GM12892 (cell line): Measurements from ENCODE around the gene OR8G1.

Experiments
- POLR2A ChIP-seq: IDR thresholded peaks from 2 replicates; pipeline ENCODE4 v1.6.1; 2011; ENCODE audit warnings: low read depth, low read length, control low read depth
- POLR2AphosphoS5 ChIP-seq: IDR thresholded peaks from 2 replicates; pipeline ENCODE4 v1.6.1; 2011; ENCODE audit warnings: low read depth, low read length, control low read depth
- TAF1 ChIP-seq: IDR thresholded peaks from 2 replicates; pipeline ENCODE4 v1.6.1; 2011; ENCODE audit warnings: low read depth, mild to moderate bottlenecking, control low read depth, low read length, borderline replicate concordance

DNA sequence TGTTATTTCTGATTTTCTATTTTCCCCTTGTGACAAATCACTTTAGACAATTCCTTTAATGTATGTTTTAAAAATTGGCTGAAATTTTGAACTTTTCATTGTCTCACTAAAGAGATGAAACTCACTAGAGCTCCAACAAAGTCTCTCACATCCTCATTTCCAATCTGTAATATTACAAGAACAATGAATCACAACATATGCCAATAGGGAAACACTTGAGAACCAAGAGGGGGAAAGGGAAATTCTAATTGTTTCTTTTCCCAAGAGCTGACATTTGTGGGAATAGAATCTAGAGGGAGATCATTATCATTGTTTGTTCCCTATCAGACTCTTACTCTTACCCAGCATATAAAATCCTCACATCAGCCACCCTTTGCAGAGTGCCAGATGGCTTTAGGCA lies 29.6 kb upstream of the OR8G1 start:
- TF ChIP-seq POLR2A (no peak), POLR2AphosphoS5 (no peak), TAF1 (no peak)
